HEK293 (cell line): Measurements from ENCODE around the gene NSUN6.

Experiments used
- CTCF ChIA-PET: fragments of 350-600 bp; formaldehyde crosslinking; extraction: SDS; loops from one replicate; lab custom pipeline; 2021; ENCODE audit warnings: antibody characterized with exemption; lab: Yijun Ruan, JAX
- POLR2A ChIA-PET: fragments of 300-600 bp; formaldehyde crosslinking; extraction: SDS; loops from one replicate; lab custom pipeline; 2020; ENCODE audit warnings: antibody characterized with exemption, inconsistent platforms; lab: Yijun Ruan, JAX
- H3K27ac ChIP-seq: fragments of 200-500 bp; sonication (Bioruptor generic); 2 replicates; pipeline ENCODE4 v1.5.1; 2014; ENCODE audit warnings: low read depth, low read length, control low read depth, inconsistent platforms; ENCODE audit errors: extremely low read depth
- H3K36me3 ChIP-seq, 2 experiments: fragments of 200-500 bp in 1 of 2; sonication (Bioruptor generic) in 1 of 2; 1 replicate in 1 of 2; 2 replicates in 1 of 2; pipeline ENCODE4 v1.5.1; 2014 to 2017; ENCODE audit warnings: inconsistent platforms in 2 of 2, low read length in 2 of 2; ENCODE audit not compliant: control insufficient read depth in 2 of 2, insufficient read depth in 1 of 2
- H3K4me1 ChIP-seq: fragments of 200-500 bp; sonication (Bioruptor generic); 2 replicates; pipeline ENCODE4 v1.5.1; 2014; ENCODE audit warnings: mild to moderate bottlenecking, low read length, inconsistent platforms; ENCODE audit not compliant: control insufficient read depth, insufficient read depth
- H3K4me3 ChIP-seq: 2 replicates; pipeline ENCODE4 v1.5.1; 2011; ENCODE audit warnings: low read depth, mild to moderate bottlenecking, control low read depth, low read length, moderate library complexity
- H3K9me3 ChIP-seq: fragments of 200-500 bp; sonication (Bioruptor generic); 2 replicates; pipeline ENCODE4 v1.5.1; 2014; ENCODE audit warnings: low read depth, low read length, inconsistent platforms; ENCODE audit not compliant: control insufficient read depth, insufficient read depth
- GLI2 ChIP-seq: fragments of 450-650 bp; formaldehyde crosslinking; IDR thresholded peaks from 2 replicates; pipeline ENCODE4; 2017; ENCODE audit warnings: missing biosample characterization, missing genetic modification characterization, low read depth, borderline replicate concordance
- GLI4 ChIP-seq: fragments of 450-650 bp; formaldehyde crosslinking; IDR thresholded peaks from 2 replicates; pipeline ENCODE4 v1.5.1; 2016; ENCODE audit warnings: missing biosample characterization, missing genetic modification characterization
- PRDM2 ChIP-seq: fragments of 450-650 bp; formaldehyde crosslinking; IDR thresholded peaks from 2 replicates; pipeline ENCODE4 v1.5.1; 2016; ENCODE audit warnings: missing biosample characterization, missing genetic modification characterization, borderline replicate concordance
- WT1 ChIP-seq: fragments of 450-650 bp; formaldehyde crosslinking; IDR thresholded peaks from 2 replicates; pipeline ENCODE4 v1.5.1; 2016; ENCODE audit warnings: missing biosample characterization, missing genetic modification characterization
- ZBTB10 ChIP-seq: fragments of 450-650 bp; formaldehyde crosslinking; IDR thresholded peaks from 2 replicates; pipeline ENCODE4 v1.5.1; 2016; ENCODE audit warnings: missing biosample characterization, missing genetic modification characterization
- ZBTB20 ChIP-seq: fragments of 450-650 bp; formaldehyde crosslinking; IDR thresholded peaks from 2 replicates; pipeline ENCODE4 v1.5.1; 2016; ENCODE audit warnings: missing biosample characterization, missing genetic modification characterization
- ZBTB48 ChIP-seq: fragments of 450-650 bp; formaldehyde crosslinking; IDR thresholded peaks from 2 replicates; pipeline ENCODE4 v1.5.1; 2016; ENCODE audit warnings: missing biosample characterization, missing genetic modification characterization
- ZNF10 ChIP-seq: fragments of 450-650 bp; formaldehyde crosslinking; IDR thresholded peaks from 2 replicates; pipeline ENCODE4 v1.5.1; 2017; ENCODE audit warnings: missing biosample characterization, missing genetic modification characterization
- ZNF133 ChIP-seq: fragments of 450-650 bp; formaldehyde crosslinking; IDR thresholded peaks from 2 replicates; pipeline ENCODE4 v1.5.1; 2016; ENCODE audit warnings: missing biosample characterization, missing genetic modification characterization
- ZNF175 ChIP-seq: fragments of 450-650 bp; formaldehyde crosslinking; IDR thresholded peaks from 2 replicates; pipeline ENCODE4 v1.5.1; 2016; ENCODE audit warnings: missing biosample characterization, missing genetic modification characterization
- ZNF302 ChIP-seq: fragments of 450-650 bp; formaldehyde crosslinking; IDR thresholded peaks from 2 replicates; pipeline ENCODE4 v1.5.1; 2016; ENCODE audit warnings: missing biosample characterization, missing genetic modification characterization, low read depth
- ZNF433 ChIP-seq: fragments of 450-650 bp; formaldehyde crosslinking; IDR thresholded peaks from 2 replicates; pipeline ENCODE4 v1.5.1; 2016; ENCODE audit warnings: missing biosample characterization, missing genetic modification characterization, low read depth
- ZNF529 ChIP-seq: fragments of 450-650 bp; formaldehyde crosslinking; IDR thresholded peaks from 2 replicates; pipeline ENCODE4 v1.5.1; 2017; ENCODE audit warnings: missing genetic modification characterization, missing biosample characterization; ENCODE audit not compliant: insufficient replicate concordance
- ZNF654 ChIP-seq: fragments of 450-650 bp; formaldehyde crosslinking; IDR thresholded peaks from 2 replicates; pipeline ENCODE4 v1.5.1; 2016; ENCODE audit warnings: low read depth, missing biosample characterization, missing genetic modification characterization
- ZNF658 ChIP-seq: fragments of 450-650 bp; formaldehyde crosslinking; IDR thresholded peaks from 2 replicates; pipeline ENCODE4; 2016; ENCODE audit warnings: missing biosample characterization, missing genetic modification characterization
- ZNF664 ChIP-seq: fragments of 450-650 bp; formaldehyde crosslinking; IDR thresholded peaks from 2 replicates; pipeline ENCODE4 v1.5.1; 2016; ENCODE audit warnings: missing biosample characterization, missing genetic modification characterization
- ZNF704 ChIP-seq: fragments of 450-650 bp; formaldehyde crosslinking; IDR thresholded peaks from 2 replicates; pipeline ENCODE4 v1.5.1; 2016; ENCODE audit warnings: missing biosample characterization, missing genetic modification characterization
- ZNF777 ChIP-seq: fragments of 450-650 bp; formaldehyde crosslinking; IDR thresholded peaks from 2 replicates; pipeline ENCODE4 v1.5.1; 2017; ENCODE audit warnings: missing biosample characterization, missing genetic modification characterization, borderline replicate concordance
- ZNF785 ChIP-seq: fragments of 450-650 bp; formaldehyde crosslinking; IDR thresholded peaks from 2 replicates; pipeline ENCODE4 v1.5.1; 2016; ENCODE audit warnings: missing biosample characterization, missing genetic modification characterization
- ZNF830 ChIP-seq: fragments of 450-650 bp; IDR thresholded peaks from 2 replicates; pipeline ENCODE4 v1.5.0; 2018; ENCODE audit warnings: missing biosample characterization, missing genetic modification characterization, low read depth, mild to moderate bottlenecking, moderate library complexity
- ZXDB ChIP-seq: fragments of 450-650 bp; formaldehyde crosslinking; IDR thresholded peaks from 2 replicates; pipeline ENCODE4 v1.5.1; 2016; ENCODE audit warnings: missing biosample characterization, missing genetic modification characterization

NSUN6 gene

GRCh38 chr10:18501629-18502028, 149.8 kb downstream of the NSUN6 start:
- ChIA-PET CTCF (no interaction called here), POLR2A (no interaction called here)
- TF ChIP-seq WT1 (tag by site-specific recombination), result no peak
- TF ChIP-seq ZNF133 (tag by site-specific recombination), result no peak
- TF ChIP-seq ZNF175, result no peak
- TF ChIP-seq PRDM2 (tag by site-specific recombination), result no peak
- no peak for TF ChIP-seq ZNF529 (tag by site-specific recombination)
- TF ChIP-seq ZNF302 (tag by site-specific recombination), result no peak
- TF ChIP-seq GLI2 (tag by site-specific recombination), result no peak
- no peak for TF ChIP-seq ZNF704 (tag by site-specific recombination)
- TF ChIP-seq GLI4 (tag by site-specific recombination), result no peak
- no peak for TF ChIP-seq ZNF777 (tag by site-specific recombination)
- TF ChIP-seq ZNF785, result no peak
- TF ChIP-seq ZBTB10 (tag by site-specific recombination), result no peak
- TF ChIP-seq ZBTB48 (tag by site-specific recombination), result no peak
- Histone ChIP-seq H3K4me3 (no peak overlapping the region), H3K4me1 (no peaks in the 10 kb centered on the region), H3K27ac (no peak overlapping the region), H3K36me3 (no peaks in the 10 kb centered on the region), H3K9me3 (no peaks in the 10 kb centered on the region)

GRCh38 chr10:18501198-18501597, 150.2 kb downstream of the NSUN6 start:
- CTCF ChIA-PET, result no interaction called here
- H3K36me3 ChIP-seq, result no peaks in the 10 kb centered on the region
- no peaks in the 10 kb centered on the region for H3K4me1 ChIP-seq
- no peaks in the 10 kb centered on the region for H3K9me3 ChIP-seq
- POLR2A ChIA-PET, result no interaction called here
- no peak overlapping the region for H3K4me3 ChIP-seq
- H3K27ac ChIP-seq, result no peak overlapping the region
- TF ChIP-seq ZNF664 (tag by site-specific recombination) (no peak), ZNF433 (tag by site-specific recombination) (no peak), PRDM2 (tag by site-specific recombination) (no peak), ZBTB20 (tag by site-specific recombination) (no peak), ZNF654 (tag by site-specific recombination) (no peak), ZNF658 (tag by site-specific recombination) (no peak), ZNF830 (tag by site-specific recombination) (no peak), ZXDB (tag by site-specific recombination) (no peak), GLI4 (tag by site-specific recombination) (no peak), ZNF10 (tag by site-specific recombination) (no peak)
